ENCODE measurements around the gene MYO16.
A peak's percentile ranks its signal among the peaks of the same experiment; 100 is the strongest.

MYO16 gene

DNA sequence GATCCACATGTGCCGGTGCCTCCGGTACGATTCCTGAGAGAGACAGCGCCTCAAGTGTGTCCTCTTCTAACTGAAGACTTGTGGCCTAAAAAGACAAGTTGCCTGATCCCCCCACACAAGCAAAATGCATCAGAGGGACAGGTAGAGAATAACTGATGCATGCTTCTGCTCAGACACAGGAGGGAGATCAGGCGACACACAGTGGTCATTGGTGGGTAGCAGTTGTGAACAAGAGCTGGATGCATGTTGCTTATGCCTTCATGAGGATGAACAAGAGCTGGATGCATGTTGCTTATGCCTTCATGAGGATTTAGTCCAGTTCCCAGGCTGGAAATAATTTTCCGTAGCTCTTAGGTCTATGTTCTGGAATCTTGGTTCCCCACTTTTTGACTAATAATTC lies 505.6 kb downstream of the MYO16 start:
- Histone ChIP-seq H2AK5ac (ENCODE audit: low read length, severe bottlenecking) (no peak overlapping the region), H3K9ac (ENCODE audit: low read length) (no peak overlapping the region), H4K91ac (ENCODE audit: low read length) (no peak overlapping the region), H2BK12ac (ENCODE audit: low read length in 2 of 2) (no peak overlapping the region), H3K27me3 (ENCODE audit: control insufficient read depth in 1 of 2, insufficient read depth in 1 of 2, low read length in 2 of 2) (peaks cover 0 to 21% of the 10 kb centered on the region in 2 experiments), H3K14ac (ENCODE audit: low read length in 2 of 2) (no peak overlapping the region), H3K79me1 (replicated peaks; ENCODE audit: low read length, poor library complexity, severe bottlenecking) (no peaks in the 10 kb centered on the region), H3K18ac (ENCODE audit: low read depth in 1 of 2, low read length in 2 of 2) (no peak overlapping the region), H4K8ac (ENCODE audit: low read length) (no peak overlapping the region), H2BK15ac (ENCODE audit: low read depth, poor library complexity, severe bottlenecking) (no peak overlapping the region), H2AFZ (ENCODE audit: low read depth, low read length) (no peak overlapping the region), H3K23ac (ENCODE audit: low read length in 2 of 2) (no peak overlapping the region), H3K27ac (ENCODE audit: low read length, poor library complexity, severe bottlenecking) (no peak overlapping the region), H3K4me2 (ENCODE audit: low read length, poor library complexity, severe bottlenecking) (no peak overlapping the region), H3K4me1 (ENCODE audit: control insufficient read depth, insufficient read depth, low read depth, low read length) (peaks cover 4% of the 10 kb centered on the region), H3K4me3 (ENCODE audit: insufficient read depth in 1 of 2, low read depth in 1 of 2, low read length in 2 of 2) (no peak overlapping the region), H3K36me3 (ENCODE audit: control insufficient read depth in 1 of 2, insufficient read depth in 2 of 2, low read depth in 1 of 2, low read length in 2 of 2) (no peaks in the 10 kb centered on the region), H3K4ac (ENCODE audit: low read depth in 1 of 2, low read length in 2 of 2) (no peak overlapping the region), H3K9me3 (ENCODE audit: control insufficient read depth, low read length) (no peaks in the 10 kb centered on the region), H2BK5ac (ENCODE audit: low read depth, low read length, poor library complexity, severe bottlenecking) (no peak overlapping the region), H2BK120ac (ENCODE audit: low read depth, low read length) (no peak overlapping the region)
- 82% methylated on average over 6 of the region's 6 CpGs for WGBS
- no peak for DNase-seq

DNA sequence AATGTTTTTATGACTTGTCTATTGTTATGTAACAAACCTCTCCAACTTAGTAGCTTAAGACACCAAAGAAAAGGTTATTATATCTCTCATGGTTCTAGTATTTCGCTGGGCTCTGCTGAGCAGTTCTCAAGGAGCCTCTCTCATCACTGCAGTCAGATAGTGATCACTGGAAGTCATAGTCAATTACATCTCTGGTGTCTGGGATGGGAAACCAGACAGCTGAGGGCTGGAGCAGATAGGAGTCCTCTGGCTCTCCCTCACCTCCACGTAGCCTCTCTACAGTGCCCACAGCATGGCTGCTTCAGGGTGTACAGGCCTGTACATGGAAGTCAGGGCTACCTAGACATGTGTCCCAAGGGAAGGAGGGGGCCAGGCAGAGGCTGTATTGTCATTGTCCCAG lies 507.5 kb downstream of the MYO16 start:
- no peak overlapping the region for H3K4ac ChIP-seq (ENCODE audit: low read depth in 1 of 2, low read length in 2 of 2)
- no peak overlapping the region for H3K4me3 ChIP-seq (ENCODE audit: insufficient read depth in 1 of 2, low read depth in 1 of 2, low read length in 2 of 2)
- no peak overlapping the region for H2BK5ac ChIP-seq (ENCODE audit: low read depth, low read length, poor library complexity, severe bottlenecking)
- WGBS = 83% methylated on average over 2 of the region's 2 CpGs
- no peak overlapping the region for H2BK15ac ChIP-seq (ENCODE audit: low read depth, poor library complexity, severe bottlenecking)
- H3K23ac ChIP-seq (ENCODE audit: low read length in 2 of 2) = no peak overlapping the region
- H3K4me2 ChIP-seq (ENCODE audit: low read length, poor library complexity, severe bottlenecking) = no peak overlapping the region
- H3K27me3 ChIP-seq (ENCODE audit: control insufficient read depth in 1 of 2, insufficient read depth in 1 of 2, low read length in 2 of 2) = peaks cover 0 to 28% of the 10 kb centered on the region in 2 experiments
- no peak overlapping the region for H2AFZ ChIP-seq (ENCODE audit: low read depth, low read length)
- H3K27ac ChIP-seq (ENCODE audit: low read length, poor library complexity, severe bottlenecking) = no peak overlapping the region
- H2BK120ac ChIP-seq (ENCODE audit: low read depth, low read length) = no peak overlapping the region
- H3K9ac ChIP-seq (ENCODE audit: low read length) = no peak overlapping the region
- H3K18ac ChIP-seq (ENCODE audit: low read depth in 1 of 2, low read length in 2 of 2) = no peak overlapping the region
- no peak overlapping the region for H4K91ac ChIP-seq (ENCODE audit: low read length)
- no peaks in the 10 kb centered on the region for H3K79me1 ChIP-seq (replicated peaks; ENCODE audit: low read length, poor library complexity, severe bottlenecking)
- H3K4me1 ChIP-seq (ENCODE audit: control insufficient read depth, insufficient read depth, low read depth, low read length) = peaks cover 2% of the 10 kb centered on the region
- H2AK5ac ChIP-seq (ENCODE audit: low read length, severe bottlenecking) = no peak overlapping the region
- DNase-seq = no peak
- peak overlapping the region in 1 of 2 experiments; percentile 84 for H3K14ac ChIP-seq (ENCODE audit: low read length in 2 of 2)
- H2BK12ac ChIP-seq (ENCODE audit: low read length in 2 of 2) = peak overlapping the region in 1 of 2 experiments; percentile 58
- H3K9me3 ChIP-seq (ENCODE audit: control insufficient read depth, low read length) = no peaks in the 10 kb centered on the region
- no peak overlapping the region for H4K8ac ChIP-seq (ENCODE audit: low read length)
- no peaks in the 10 kb centered on the region for H3K36me3 ChIP-seq (ENCODE audit: control insufficient read depth in 1 of 2, insufficient read depth in 2 of 2, low read depth in 1 of 2, low read length in 2 of 2)

DNA sequence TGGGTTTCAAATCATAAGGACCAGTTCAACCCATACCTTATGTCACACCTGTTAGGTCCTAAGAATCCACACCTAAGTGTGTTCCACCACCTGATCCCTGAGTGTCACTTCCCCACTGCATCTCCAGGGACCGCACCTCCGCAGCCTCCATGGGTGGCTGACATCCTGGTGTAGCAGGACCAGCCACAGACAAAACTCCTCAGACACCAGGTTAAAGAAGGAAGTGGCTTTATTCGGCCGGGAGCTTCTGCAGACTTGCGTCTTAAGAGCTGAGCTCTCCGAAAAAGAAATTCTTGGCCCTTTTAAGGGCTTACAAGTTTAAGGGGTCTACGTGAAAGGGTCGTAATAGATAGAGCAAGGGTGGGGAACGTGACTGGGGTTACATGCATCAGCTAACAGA lies 509.9 kb downstream of the MYO16 start:
- Histone ChIP-seq H3K4me1 (ENCODE audit: control insufficient read depth, insufficient read depth, low read depth, low read length) (no peaks in the 10 kb centered on the region), H3K14ac (ENCODE audit: low read length in 2 of 2) (no peak overlapping the region), H3K79me1 (replicated peaks; ENCODE audit: low read length, poor library complexity, severe bottlenecking) (no peaks in the 10 kb centered on the region), H3K9me3 (ENCODE audit: control insufficient read depth, low read length) (no peaks in the 10 kb centered on the region), H4K91ac (ENCODE audit: low read length) (no peak overlapping the region), H3K27ac (ENCODE audit: low read length, poor library complexity, severe bottlenecking) (no peak overlapping the region), H2BK120ac (ENCODE audit: low read depth, low read length) (no peak overlapping the region), H2BK15ac (ENCODE audit: low read depth, poor library complexity, severe bottlenecking) (no peak overlapping the region), H3K18ac (ENCODE audit: low read depth in 1 of 2, low read length in 2 of 2) (no peak overlapping the region), H2BK5ac (ENCODE audit: low read depth, low read length, poor library complexity, severe bottlenecking) (no peak overlapping the region), H3K4ac (ENCODE audit: low read depth in 1 of 2, low read length in 2 of 2) (no peak overlapping the region), H4K8ac (ENCODE audit: low read length) (no peak overlapping the region), H2BK12ac (ENCODE audit: low read length in 2 of 2) (no peak overlapping the region), H3K36me3 (ENCODE audit: control insufficient read depth in 1 of 2, insufficient read depth in 2 of 2, low read depth in 1 of 2, low read length in 2 of 2) (no peaks in the 10 kb centered on the region), H3K4me3 (ENCODE audit: insufficient read depth in 1 of 2, low read depth in 1 of 2, low read length in 2 of 2) (no peak overlapping the region), H3K9ac (ENCODE audit: low read length) (no peak overlapping the region), H2AFZ (ENCODE audit: low read depth, low read length) (no peak overlapping the region), H2AK5ac (ENCODE audit: low read length, severe bottlenecking) (no peak overlapping the region), H3K4me2 (ENCODE audit: low read length, poor library complexity, severe bottlenecking) (no peak overlapping the region), H3K27me3 (ENCODE audit: control insufficient read depth in 1 of 2, insufficient read depth in 1 of 2, low read length in 2 of 2) (peaks cover 0 to 30% of the 10 kb centered on the region in 2 experiments), H3K23ac (ENCODE audit: low read length in 2 of 2) (no peak overlapping the region)
- WGBS = 96% methylated on average over 6 of the region's 9 CpGs
- no peak for DNase-seq

DNA sequence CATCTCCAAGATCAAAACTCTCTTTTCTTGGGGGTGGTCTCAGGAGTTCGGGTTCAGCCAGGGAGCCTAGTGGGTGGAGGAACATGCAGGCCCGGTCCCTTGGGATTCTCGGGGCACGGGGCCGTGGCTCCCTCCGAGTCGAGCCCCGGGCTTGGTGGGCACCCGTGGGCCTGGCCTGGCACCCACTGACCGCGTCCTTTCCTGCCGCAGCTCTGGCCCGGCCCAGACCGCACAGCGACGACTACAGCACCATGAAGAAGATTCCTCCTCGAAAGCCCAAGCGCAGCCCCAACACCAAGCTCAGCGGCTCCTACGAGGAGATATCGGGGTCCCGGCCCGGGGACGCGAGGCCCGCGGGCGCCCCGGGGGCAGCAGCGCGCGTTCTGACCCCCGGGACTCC lies 510.6 kb downstream of the MYO16 start:
- H3K4me2 ChIP-seq (ENCODE audit: low read length, poor library complexity, severe bottlenecking) = no peak overlapping the region
- H3K23ac ChIP-seq (ENCODE audit: low read length in 2 of 2) = no peak overlapping the region
- H2BK15ac ChIP-seq (ENCODE audit: low read depth, poor library complexity, severe bottlenecking) = no peak overlapping the region
- H3K36me3 ChIP-seq (ENCODE audit: control insufficient read depth in 1 of 2, insufficient read depth in 2 of 2, low read depth in 1 of 2, low read length in 2 of 2) = no peaks in the 10 kb centered on the region
- no peak overlapping the region for H2BK5ac ChIP-seq (ENCODE audit: low read depth, low read length, poor library complexity, severe bottlenecking)
- H3K18ac ChIP-seq (ENCODE audit: low read depth in 1 of 2, low read length in 2 of 2) = no peak overlapping the region
- no peak overlapping the region for H3K9ac ChIP-seq (ENCODE audit: low read length)
- no peak overlapping the region for H4K91ac ChIP-seq (ENCODE audit: low read length)
- H2AFZ ChIP-seq (ENCODE audit: low read depth, low read length) = no peak overlapping the region
- no peaks in the 10 kb centered on the region for H3K79me1 ChIP-seq (replicated peaks; ENCODE audit: low read length, poor library complexity, severe bottlenecking)
- H3K4me3 ChIP-seq (ENCODE audit: insufficient read depth in 1 of 2, low read depth in 1 of 2, low read length in 2 of 2) = no peak overlapping the region
- DNase-seq = no peak
- no peak overlapping the region for H2BK12ac ChIP-seq (ENCODE audit: low read length in 2 of 2)
- H2BK120ac ChIP-seq (ENCODE audit: low read depth, low read length) = no peak overlapping the region
- H3K27ac ChIP-seq (ENCODE audit: low read length, poor library complexity, severe bottlenecking) = no peak overlapping the region
- no peak overlapping the region for H3K14ac ChIP-seq (ENCODE audit: low read length in 2 of 2)
- H3K27me3 ChIP-seq (ENCODE audit: control insufficient read depth in 1 of 2, insufficient read depth in 1 of 2, low read length in 2 of 2) = peaks cover 0 to 23% of the 10 kb centered on the region in 2 experiments
- H2AK5ac ChIP-seq (ENCODE audit: low read length, severe bottlenecking) = no peak overlapping the region
- no peaks in the 10 kb centered on the region for H3K9me3 ChIP-seq (ENCODE audit: control insufficient read depth, low read length)
- no peak overlapping the region for H3K4ac ChIP-seq (ENCODE audit: low read depth in 1 of 2, low read length in 2 of 2)
- H4K8ac ChIP-seq (ENCODE audit: low read length) = no peak overlapping the region
- 98% methylated on average over 32 of the region's 33 CpGs for WGBS
- no peaks in the 10 kb centered on the region for H3K4me1 ChIP-seq (ENCODE audit: control insufficient read depth, insufficient read depth, low read depth, low read length)
